Activated CD8-positive, alpha-beta T cell treated with anti-CD3 and anti-CD28 coated beads for 36 hours (primary cell): ENCODE results near the gene HSPB9. TPM values are rescaled to one million over a fixed set of nuclear protein-coding genes. Genes with fewer than 3 reads are reported as not detected.

Source experiments
- ATAC-seq: fragments of 200-7000 bp; cut with Tn5 transposase; one replicate; pipeline ENCODE4 v1.10.0; 2021; ENCODE audit warnings: mild to moderate bottlenecking, moderate library complexity
- CTCF ChIA-PET: fragments of 350-600 bp; sonication (Branson Sonifier 250); formaldehyde crosslinking; loops from one replicate; lab custom pipeline; 2021; ENCODE audit warnings: antibody characterized with exemption; lab: Charles Lee
- POLR2A ChIA-PET: fragments of 350-600 bp; sonication (Branson Sonifier 250); formaldehyde crosslinking; loops from one replicate; lab custom pipeline; 2021; ENCODE audit warnings: antibody characterized with exemption; lab: Charles Lee
- DNase-seq: peaks from one replicate; pipeline ENCODE4 v3.0.0-alpha.2; 2020
- H3K27ac Mint-ChIP-seq: one replicate; pipeline ENCODE4 v1.8.0; 2021; ENCODE audit warnings: mild to moderate bottlenecking, mixed read lengths
- H3K27me3 Mint-ChIP-seq: one replicate; pipeline ENCODE4 v1.8.0; 2021; ENCODE audit warnings: mixed read lengths
- H3K36me3 Mint-ChIP-seq: one replicate; pipeline ENCODE4 v1.8.0; 2021; ENCODE audit warnings: low read depth, mixed read lengths
- H3K4me1 Mint-ChIP-seq: one replicate; pipeline ENCODE4 v1.8.0; 2021; ENCODE audit warnings: low read depth, mixed read lengths
- H3K4me3 Mint-ChIP-seq: one replicate; pipeline ENCODE4 v1.8.0; 2021; ENCODE audit warnings: mild to moderate bottlenecking, moderate library complexity, mixed read lengths
- H3K9me3 Mint-ChIP-seq: one replicate; pipeline ENCODE4 v1.8.0; 2021; ENCODE audit warnings: mixed read lengths
- CTCF ChIP-seq: fragments of 200-600 bp; IDR thresholded peaks from one replicate; pipeline ENCODE4 v1.8.0; 2022; ENCODE audit warnings: antibody characterized with exemption, mild to moderate bottlenecking
- intact Hi-C: fragments of 100-400 bp; cut with micrococcal nuclease; formaldehyde crosslinking; loops from one replicate; pipeline ENCODE4 v1.10.0; 2022
- total RNA-seq, 2 experiments: library from RNA; stranded (reverse); gene quantifications; one replicate each; pipeline ENCODE4 v1.2.3, GENCODE V29; 2021

The HSPB9 gene
- total RNA-seq, 2 experiments from 2014 or later = 0.41 TPM; not detected in 1

GRCh38 chr17:42094375-42095069, 28.1 kb upstream of the HSPB9 start:
- Mint-ChIP-seq H3K36me3 (no peaks in the 10 kb centered on the region), H3K4me3 (no peak overlapping the region), H3K27ac (no peak overlapping the region), H3K4me1 (peaks cover 9% of the 10 kb centered on the region), H3K27me3 (peaks cover 15% of the 10 kb centered on the region), H3K9me3 (no peaks in the 10 kb centered on the region)
- ChIA-PET POLR2A (interaction anchor here (1.2 kb wide), 1 partner anchor 127 kb away, joined by 3 read pairs; no protein-coding TSS in a partner anchor), CTCF (interaction anchor here (1.2 to 1.5 kb wide), 2 partner anchors 27 to 29 kb away, joined by 5 read pairs; no protein-coding TSS in a partner anchor)
- DNase-seq = no peak
- no peak for ATAC-seq
- intact Hi-C loops = no loop called here
- TF ChIP-seq CTCF = no peak

- ChIA-PET CTCF (interaction anchor here (1.1 to 8.2 kb wide), 7 partner anchors 16 to 390 kb away, joined by 3 to 72 read pairs (median 3); partner anchors contain the start of gene KAT2A), POLR2A (interaction anchor here (1.3 to 3.5 kb wide), 2 partner anchors 17 to 58 kb away, joined by 3 to 14 read pairs; partner anchors contain the start of genes DHX58 and RAB5C)
- Mint-ChIP-seq H3K4me3 (no peak overlapping the region), H3K27me3 (peaks cover 13% of the 10 kb centered on the region), H3K27ac (no peak overlapping the region), H3K4me1 (peaks cover 9% of the 10 kb centered on the region), H3K9me3 (no peaks in the 10 kb centered on the region), H3K36me3 (no peaks in the 10 kb centered on the region)
- ATAC-seq = no peak
- intact Hi-C loops = no loop called here
- DNase-seq = no peak
- no peak for TF ChIP-seq CTCF
These were observed 26.1 kb upstream of the HSPB9 start for GRCh38 chr17:42096360-42097111.

- intact Hi-C loops = no loop called here
- peak; percentile 66 for ATAC-seq
- Mint-ChIP-seq H3K4me1 (peaks cover 9% of the 10 kb centered on the region), H3K36me3 (no peaks in the 10 kb centered on the region), H3K27me3 (peaks cover 13% of the 10 kb centered on the region), H3K27ac (no peak within 1 kb of the TSS), H3K9me3 (no peaks in the 10 kb centered on the region), H3K4me3 (peak within 1 kb of the TSS; percentile 45)
- ChIA-PET POLR2A (interaction anchor here (1.0 to 3.5 kb wide), 5 partner anchors 10 to 78 kb away, joined by 3 to 14 read pairs (median 4); partner anchors contain the start of genes DHX58 and NKIRAS2), CTCF (interaction anchor here (0.7 to 8.2 kb wide), 14 partner anchors 13 to 391 kb away, joined by 3 to 72 read pairs (median 3); partner anchors contain the start of genes KAT2A and NKIRAS2)
- no peak for TF ChIP-seq CTCF
- peak; percentile 50 for DNase-seq
These were observed 24.6 kb upstream of the HSPB9 start, which contains the start of gene ZNF385C for GRCh38 chr17:42097691-42098631. ZNF385C (minus strand) TSS chr17:42098473; CDS start chr17:42063056, 35,417 bp downstream.

- H3K27me3 Mint-ChIP-seq = peaks cover 13% of the 10 kb centered on the region
- CTCF ChIA-PET = interaction anchor here (0.7 to 8.2 kb wide), 9 partner anchors 12 to 136 kb away, joined by 3 to 72 read pairs (median 3); partner anchors contain the start of gene NKIRAS2
- no peak overlapping the region for H3K4me3 Mint-ChIP-seq
- TF ChIP-seq CTCF = no peak
- H3K36me3 Mint-ChIP-seq = no peaks in the 10 kb centered on the region
- peaks cover 9% of the 10 kb centered on the region for H3K4me1 Mint-ChIP-seq
- H3K27ac Mint-ChIP-seq = no peak overlapping the region
- no peak for DNase-seq
- H3K9me3 Mint-ChIP-seq = no peaks in the 10 kb centered on the region
- POLR2A ChIA-PET = interaction anchor here (1.0 to 3.5 kb wide), 4 partner anchors 9 to 55 kb away, joined by 3 to 14 read pairs (median 6); partner anchors contain the start of gene DHX58
- intact Hi-C loops = no loop called here
- ATAC-seq = peak; percentile 26
These were observed 23.7 kb upstream of the HSPB9 start for GRCh38 chr17:42098730-42099399.
